Activated CD4-positive, alpha-beta T cell treated with anti-CD3 and anti-CD28 coated beads, Interleukin-2, amount 50 U/mL, for 24 hours (primary cell): ENCODE results near the gene PTPN5.

ENCODE experiments used
- DNase-seq, 2 donors: peaks; one replicate each; pipeline ENCODE4 v3.0.0-alpha.2; 2020; ENCODE audit warnings: low read depth in 1 of 2, low spot score in 1 of 2

The PTPN5 gene

GRCh38 chr11:18713646-18714442 is 77.8 kb downstream of the PTPN5 start:
- DNase-seq = no peak

- no peak for DNase-seq
These were observed 81.1 kb downstream of the PTPN5 start for GRCh38 chr11:18710545-18710944.

GRCh38 chr11:18709414-18709813 is 82.2 kb downstream of the PTPN5 start:
- DNase-seq = no peak

- DNase-seq = no peak
These were observed 83.7 kb downstream of the PTPN5 start for GRCh38 chr11:18707811-18708340.

- DNase-seq = peak in 1 of 2 donors; percentile 27
These were observed 85.0 kb downstream of the PTPN5 start for GRCh38 chr11:18706330-18707243.

GRCh38 chr11:18705651-18706281 is 85.8 kb downstream of the PTPN5 start:
- DNase-seq = no peak

- DNase-seq = no peak
These were observed 86.9 kb downstream of the PTPN5 start for GRCh38 chr11:18704698-18705097.

GRCh38 chr11:18704045-18704645 is 87.5 kb downstream of the PTPN5 start:
- no peak for DNase-seq

GRCh38 chr11:18703001-18703763 is 88.4 kb downstream of the PTPN5 start:
- DNase-seq = no peak

- no peak for DNase-seq
These were observed 89.9 kb downstream of the PTPN5 start for GRCh38 chr11:18701614-18702216.

GRCh38 chr11:18700872-18701271 is 90.7 kb downstream of the PTPN5 start:
- no peak for DNase-seq

- DNase-seq = no peak
These were observed 91.2 kb downstream of the PTPN5 start for GRCh38 chr11:18700375-18700774.

GRCh38 chr11:18699848-18700261 is 91.7 kb downstream of the PTPN5 start:
- no peak for DNase-seq

GRCh38 chr11:18699269-18699596 is 92.4 kb downstream of the PTPN5 start:
- DNase-seq = no peak

- DNase-seq = peak; percentile 72 to 82
These were observed 93.0 kb downstream of the PTPN5 start, which contains the start of gene TMEM86A for GRCh38 chr11:18698341-18699268. Gene TMEM86A, plus strand, starts transcription at chr11:18698779. Its CDS starts 108 bp downstream, at chr11:18698887.

- DNase-seq = no peak
These were observed 94.0 kb downstream of the PTPN5 start for GRCh38 chr11:18697576-18697975.

- DNase-seq = no peak
These were observed 94.9 kb downstream of the PTPN5 start for GRCh38 chr11:18696638-18697225.
